Stimulated activated effector memory CD8-positive, alpha-beta T cell treated with anti-CD3 and anti-CD28 coated beads, Interleukin-12 subunit alpha, Interleukin-12 subunit beta, amount 100 ng/mL, for 72 hours (primary cell): ENCODE data around the gene ULK2.

ENCODE experiments used
- ATAC-seq: fragments of 150-1000 bp; cut with Tn5 transposase; 2 replicates; pipeline ENCODE4 v1.10.0; 2021
- DNase-seq, 2 donors: peaks; one replicate each; pipeline ENCODE4 v3.0.0; 2021 to 2022; ENCODE audit warnings: low spot score in 2 of 2
- H3K27ac Mint-ChIP-seq: one replicate; pipeline ENCODE4 v1.8.0; 2022; ENCODE audit warnings: mild to moderate bottlenecking, mixed read lengths
- H3K36me3 Mint-ChIP-seq: one replicate; pipeline ENCODE4 v1.8.0; 2022; ENCODE audit warnings: mild to moderate bottlenecking, mixed read lengths
- H3K4me1 Mint-ChIP-seq: one replicate; pipeline ENCODE4 v1.8.0; 2022; ENCODE audit warnings: mixed read lengths
- H3K4me3 Mint-ChIP-seq: one replicate; pipeline ENCODE4 v1.8.0; 2022; ENCODE audit warnings: mild to moderate bottlenecking, mixed read lengths
- H3K9me3 Mint-ChIP-seq: one replicate; pipeline ENCODE4 v1.8.0; 2022; ENCODE audit warnings: mixed read lengths

Gene ULK2

GRCh38 chr17:19737305-19738072 is 130.2 kb downstream of the ULK2 start:
- Mint-ChIP-seq H3K27ac (no peak overlapping the region), H3K9me3 (no peaks in the 10 kb centered on the region), H3K4me3 (no peak overlapping the region), H3K36me3 (no peaks in the 10 kb centered on the region), H3K4me1 (no peaks in the 10 kb centered on the region)
- ATAC-seq (no peak), DNase-seq (no peak)

- Mint-ChIP-seq H3K36me3 (no peaks in the 10 kb centered on the region), H3K4me1 (no peaks in the 10 kb centered on the region), H3K27ac (no peak overlapping the region), H3K4me3 (no peak overlapping the region), H3K9me3 (no peaks in the 10 kb centered on the region)
- no peak for ATAC-seq
- no peak for DNase-seq
Observed at GRCh38 chr17:19736071-19736470, 131.7 kb downstream of the ULK2 start.

- DNase-seq (no peak), ATAC-seq (no peak)
- Mint-ChIP-seq H3K36me3 (no peaks in the 10 kb centered on the region), H3K27ac (no peak overlapping the region), H3K4me3 (no peak overlapping the region), H3K4me1 (no peaks in the 10 kb centered on the region), H3K9me3 (no peaks in the 10 kb centered on the region)
Observed at GRCh38 chr17:19733953-19734526, 133.7 kb downstream of the ULK2 start.

GRCh38 chr17:19731626-19732025 is 136.1 kb downstream of the ULK2 start:
- Mint-ChIP-seq H3K4me1 (no peaks in the 10 kb centered on the region), H3K4me3 (no peak overlapping the region), H3K36me3 (no peaks in the 10 kb centered on the region), H3K9me3 (no peaks in the 10 kb centered on the region), H3K27ac (no peak overlapping the region)
- no peak for ATAC-seq
- no peak for DNase-seq

- DNase-seq (no peak), ATAC-seq (no peak)
- no peak overlapping the region for H3K4me3 Mint-ChIP-seq
- no peaks in the 10 kb centered on the region for H3K36me3 Mint-ChIP-seq
- no peaks in the 10 kb centered on the region for H3K9me3 Mint-ChIP-seq
- H3K27ac Mint-ChIP-seq: no peak overlapping the region
- H3K4me1 Mint-ChIP-seq: no peaks in the 10 kb centered on the region
Observed at GRCh38 chr17:19730843-19731242, 136.9 kb downstream of the ULK2 start.

- ATAC-seq: no peak
- Mint-ChIP-seq H3K4me3 (no peak overlapping the region), H3K36me3 (no peaks in the 10 kb centered on the region), H3K27ac (no peak overlapping the region), H3K9me3 (no peaks in the 10 kb centered on the region), H3K4me1 (peaks cover 8% of the 10 kb centered on the region)
- DNase-seq: no peak
Observed at GRCh38 chr17:19729900-19730299, 137.8 kb downstream of the ULK2 start.

GRCh38 chr17:19728084-19728495 is 139.6 kb downstream of the ULK2 start:
- no peaks in the 10 kb centered on the region for H3K9me3 Mint-ChIP-seq
- no peak overlapping the region for H3K4me3 Mint-ChIP-seq
- H3K36me3 Mint-ChIP-seq: no peaks in the 10 kb centered on the region
- peaks cover 15% of the 10 kb centered on the region for H3K4me1 Mint-ChIP-seq
- DNase-seq (no peak), ATAC-seq (no peak)
- H3K27ac Mint-ChIP-seq: no peak overlapping the region

GRCh38 chr17:19727501-19728078 is 140.1 kb downstream of the ULK2 start:
- Mint-ChIP-seq H3K36me3 (no peaks in the 10 kb centered on the region), H3K27ac (no peak overlapping the region), H3K4me1 (peaks cover 15% of the 10 kb centered on the region), H3K4me3 (no peak overlapping the region), H3K9me3 (no peaks in the 10 kb centered on the region)
- DNase-seq: no peak
- ATAC-seq: no peak

GRCh38 chr17:19726631-19727376 is 140.9 kb downstream of the ULK2 start:
- no peak for DNase-seq
- no peaks in the 10 kb centered on the region for H3K36me3 Mint-ChIP-seq
- no peak overlapping the region for H3K27ac Mint-ChIP-seq
- no peaks in the 10 kb centered on the region for H3K9me3 Mint-ChIP-seq
- no peak for ATAC-seq
- no peak overlapping the region for H3K4me3 Mint-ChIP-seq
- H3K4me1 Mint-ChIP-seq: peaks cover 15% of the 10 kb centered on the region

- no peak for ATAC-seq
- no peak for DNase-seq
- H3K27ac Mint-ChIP-seq: peak overlapping the region; percentile 29
- no peaks in the 10 kb centered on the region for H3K36me3 Mint-ChIP-seq
- H3K9me3 Mint-ChIP-seq: no peaks in the 10 kb centered on the region
- H3K4me1 Mint-ChIP-seq: peaks cover 15% of the 10 kb centered on the region
- peak overlapping the region; percentile 57 for H3K4me3 Mint-ChIP-seq
Observed at GRCh38 chr17:19725486-19725885, 142.2 kb downstream of the ULK2 start.

- peak overlapping the region; percentile 29 for H3K27ac Mint-ChIP-seq
- peaks cover 15% of the 10 kb centered on the region for H3K4me1 Mint-ChIP-seq
- DNase-seq: peak; percentile 45 to 59
- peak overlapping the region; percentile 57 for H3K4me3 Mint-ChIP-seq
- ATAC-seq: peak; percentile 87
- no peaks in the 10 kb centered on the region for H3K36me3 Mint-ChIP-seq
- no peaks in the 10 kb centered on the region for H3K9me3 Mint-ChIP-seq
Observed at GRCh38 chr17:19724501-19725420, 143.0 kb downstream of the ULK2 start.

GRCh38 chr17:19723964-19724363 is 143.8 kb downstream of the ULK2 start:
- ATAC-seq (no peak), DNase-seq (no peak)
- no peaks in the 10 kb centered on the region for H3K36me3 Mint-ChIP-seq
- no peak overlapping the region for H3K27ac Mint-ChIP-seq
- peaks cover 19% of the 10 kb centered on the region for H3K4me1 Mint-ChIP-seq
- H3K4me3 Mint-ChIP-seq: peak overlapping the region; percentile 57
- no peaks in the 10 kb centered on the region for H3K9me3 Mint-ChIP-seq
